Measurements from ENCODE around the gene SLC1A5. TPM values are rescaled to one million over a fixed set of nuclear protein-coding genes. Genes with fewer than 3 reads are reported as not detected.

Gene SLC1A5
- total RNA-seq, 1 donor from 2014 or later: 35.4 TPM

DNA sequence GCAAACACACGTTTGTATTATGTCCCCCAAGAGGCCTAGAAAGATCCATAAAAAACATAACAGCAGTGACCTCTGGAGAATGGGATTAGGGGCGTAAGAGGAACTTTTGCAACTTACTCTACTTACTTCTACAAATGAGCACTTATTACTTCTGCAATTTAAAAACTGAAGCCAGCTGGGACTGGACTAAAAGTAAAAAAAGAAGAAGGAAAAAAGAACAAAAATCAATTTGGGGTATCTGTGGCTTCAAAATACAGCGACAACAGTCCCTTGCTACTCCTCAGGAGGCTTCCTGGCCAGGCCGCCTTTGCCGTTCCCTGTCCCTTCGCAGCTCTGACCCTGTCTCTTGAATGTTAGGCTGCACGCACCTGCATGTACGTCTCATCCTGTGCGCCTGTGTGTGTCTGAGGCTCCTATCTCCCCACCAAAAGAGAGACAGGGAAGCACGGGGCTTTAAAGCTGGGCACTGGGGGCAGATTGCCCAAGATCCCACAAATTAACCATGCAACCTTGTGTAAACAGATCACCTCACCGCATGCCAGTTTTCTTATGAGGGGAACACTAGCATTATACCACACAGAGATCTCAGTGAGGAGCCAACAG, 54.6 kb downstream of the SLC1A5 start:
- Mint-ChIP-seq H3K9me3 (ENCODE audit: unreplicated experiment) (peaks cover 3% of the 10 kb centered on the region), H3K27ac (ENCODE audit: unreplicated experiment) (peak overlapping the region; percentile 3), H3K4me3 (ENCODE audit: unreplicated experiment) (peak overlapping the region; percentile 25), H3K27me3 (ENCODE audit: unreplicated experiment) (peaks cover 16% of the 10 kb centered on the region), H3K4me1 (ENCODE audit: low read depth, unreplicated experiment) (peaks cover 21% of the 10 kb centered on the region), H3K36me3 (ENCODE audit: unreplicated experiment) (no peaks in the 10 kb centered on the region)
- TF ChIP-seq, protein P1, sequence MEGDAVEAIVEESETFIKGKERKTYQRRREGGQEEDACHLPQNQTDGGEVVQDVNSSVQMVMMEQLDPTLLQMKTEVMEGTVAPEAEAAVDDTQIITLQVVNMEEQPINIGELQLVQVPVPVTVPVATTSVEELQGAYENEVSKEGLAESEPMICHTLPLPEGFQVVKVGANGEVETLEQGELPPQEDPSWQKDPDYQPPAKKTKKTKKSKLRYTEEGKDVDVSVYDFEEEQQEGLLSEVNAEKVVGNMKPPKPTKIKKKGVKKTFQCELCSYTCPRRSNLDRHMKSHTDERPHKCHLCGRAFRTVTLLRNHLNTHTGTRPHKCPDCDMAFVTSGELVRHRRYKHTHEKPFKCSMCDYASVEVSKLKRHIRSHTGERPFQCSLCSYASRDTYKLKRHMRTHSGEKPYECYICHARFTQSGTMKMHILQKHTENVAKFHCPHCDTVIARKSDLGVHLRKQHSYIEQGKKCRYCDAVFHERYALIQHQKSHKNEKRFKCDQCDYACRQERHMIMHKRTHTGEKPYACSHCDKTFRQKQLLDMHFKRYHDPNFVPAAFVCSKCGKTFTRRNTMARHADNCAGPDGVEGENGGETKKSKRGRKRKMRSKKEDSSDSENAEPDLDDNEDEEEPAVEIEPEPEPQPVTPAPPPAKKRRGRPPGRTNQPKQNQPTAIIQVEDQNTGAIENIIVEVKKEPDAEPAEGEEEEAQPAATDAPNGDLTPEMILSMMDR (IDR thresholded peaks at IDR 0.05; ENCODE audit: partially characterized antibody, unreplicated experiment): no peak
- DNase-seq: no peak

DNA sequence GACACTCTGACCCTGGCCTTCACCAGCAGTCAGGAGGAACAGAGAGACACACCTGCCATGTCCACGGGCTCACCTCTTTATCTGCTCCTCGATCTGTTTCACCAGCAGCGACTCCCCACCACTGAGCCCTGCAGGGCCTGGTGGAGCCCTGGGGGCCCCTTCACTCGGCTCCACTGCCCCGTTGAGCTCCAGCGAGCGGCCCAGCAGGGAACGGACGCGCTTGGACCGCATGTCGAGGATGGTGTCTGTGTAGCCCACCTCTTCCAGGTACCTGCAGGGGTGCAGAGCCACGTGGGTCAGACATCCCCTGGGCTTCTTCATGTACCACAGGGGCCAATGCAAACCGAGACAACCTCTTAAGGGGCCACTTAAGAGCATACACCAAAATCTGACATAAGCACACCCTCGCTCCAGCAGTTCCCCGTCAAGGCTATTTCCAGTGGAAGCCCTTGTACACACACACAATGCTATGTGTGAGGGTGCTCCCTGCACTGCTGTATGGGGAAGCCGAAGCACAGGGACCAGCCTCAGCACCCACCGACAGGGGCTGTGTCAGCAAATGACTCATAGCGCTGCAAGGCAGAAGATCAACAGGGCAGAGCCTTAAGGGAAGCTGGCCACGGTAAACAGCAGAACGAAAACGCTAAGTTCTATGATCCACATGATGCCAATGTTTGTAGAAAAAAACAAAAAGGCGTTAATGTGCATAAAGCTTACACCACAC, 55.3 kb downstream of the SLC1A5 start:
- Mint-ChIP-seq H3K27ac (ENCODE audit: unreplicated experiment) (no peak overlapping the region), H3K4me1 (ENCODE audit: low read depth, unreplicated experiment) (peaks cover 25% of the 10 kb centered on the region), H3K27me3 (ENCODE audit: unreplicated experiment) (peaks cover 16% of the 10 kb centered on the region), H3K36me3 (ENCODE audit: unreplicated experiment) (no peaks in the 10 kb centered on the region), H3K4me3 (ENCODE audit: unreplicated experiment) (no peak overlapping the region), H3K9me3 (ENCODE audit: unreplicated experiment) (peaks cover 3% of the 10 kb centered on the region)
- TF ChIP-seq, protein P1 (IDR thresholded peaks at IDR 0.05; ENCODE audit: partially characterized antibody, unreplicated experiment): no peak
- DNase-seq: no peak

DNA sequence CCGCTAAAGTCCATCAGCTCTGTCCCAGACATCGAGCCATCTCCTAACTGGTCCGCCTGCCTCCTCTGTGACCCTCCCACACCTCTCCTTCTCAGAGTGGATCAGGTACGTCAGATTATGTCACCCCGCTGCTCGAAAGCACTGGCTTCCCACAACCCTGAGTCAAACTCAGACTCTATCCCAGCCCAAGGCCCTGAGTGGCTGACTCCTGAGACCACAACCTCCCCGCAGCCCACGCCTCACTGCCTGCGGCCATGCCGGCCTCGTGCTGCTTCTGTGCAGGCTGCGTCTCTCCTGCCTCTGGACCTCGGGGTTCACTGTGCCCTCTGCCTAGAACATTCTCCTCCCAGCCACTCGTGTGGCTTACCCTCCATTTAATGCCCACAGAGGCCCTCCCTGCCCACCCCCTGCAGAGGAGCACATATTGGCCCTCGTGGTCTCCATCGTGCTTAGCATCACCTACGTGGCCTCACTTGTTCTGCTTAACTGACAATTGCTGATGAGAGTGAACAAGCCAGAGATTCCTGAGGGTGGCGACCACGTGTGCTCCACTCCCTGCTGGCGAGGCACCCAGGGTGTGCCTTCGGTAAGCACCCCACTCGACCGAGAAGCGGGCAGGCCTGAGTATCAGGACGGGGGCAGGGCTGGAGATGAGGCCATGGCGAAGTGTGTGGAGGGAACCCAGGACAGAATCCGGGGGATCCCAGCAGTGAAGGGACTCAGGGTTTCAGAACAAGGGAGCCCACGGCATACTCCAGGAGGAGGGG, 56.0 kb downstream of the SLC1A5 start:
- H3K4me1 Mint-ChIP-seq (ENCODE audit: low read depth, unreplicated experiment): peaks cover 25% of the 10 kb centered on the region
- H3K27me3 Mint-ChIP-seq (ENCODE audit: unreplicated experiment): peaks cover 16% of the 10 kb centered on the region
- peaks cover 5% of the 10 kb centered on the region for H3K9me3 Mint-ChIP-seq (ENCODE audit: unreplicated experiment)
- no peak for DNase-seq
- TF ChIP-seq, protein P1 (IDR thresholded peaks at IDR 0.05; ENCODE audit: partially characterized antibody, unreplicated experiment): no peak
- peak overlapping the region; percentile 67 for H3K4me3 Mint-ChIP-seq (ENCODE audit: unreplicated experiment)
- H3K36me3 Mint-ChIP-seq (ENCODE audit: unreplicated experiment): no peaks in the 10 kb centered on the region
- H3K27ac Mint-ChIP-seq (ENCODE audit: unreplicated experiment): peak overlapping the region; percentile 23

DNA sequence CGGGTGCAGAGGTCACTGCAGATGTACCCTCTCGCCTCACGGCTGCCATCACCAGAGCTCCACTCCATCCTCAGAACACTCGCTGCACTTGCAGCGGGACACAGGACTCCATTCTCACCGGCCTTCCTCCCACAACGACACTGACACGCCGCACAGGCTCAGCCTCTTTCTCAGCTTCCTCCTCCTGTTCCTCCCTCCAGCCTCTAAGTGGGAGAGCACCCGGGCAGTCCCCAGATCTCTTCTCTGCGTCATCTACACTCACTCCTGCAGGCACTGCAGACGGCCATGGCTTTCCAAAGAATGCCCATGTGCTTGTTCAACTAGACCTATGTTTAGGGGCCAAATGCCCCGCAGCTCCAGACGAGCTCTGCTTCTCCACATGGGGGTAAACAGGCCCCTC, 56.8 kb downstream of the SLC1A5 start:
- no peak for DNase-seq
- no peaks in the 10 kb centered on the region for H3K36me3 Mint-ChIP-seq (ENCODE audit: unreplicated experiment)
- H3K27me3 Mint-ChIP-seq (ENCODE audit: unreplicated experiment): peaks cover 19% of the 10 kb centered on the region
- H3K4me3 Mint-ChIP-seq (ENCODE audit: unreplicated experiment): peak overlapping the region; percentile 67
- peak overlapping the region; percentile 23 for H3K27ac Mint-ChIP-seq (ENCODE audit: unreplicated experiment)
- peaks cover 8% of the 10 kb centered on the region for H3K9me3 Mint-ChIP-seq (ENCODE audit: unreplicated experiment)
- TF ChIP-seq, protein P1 (IDR thresholded peaks at IDR 0.05; ENCODE audit: partially characterized antibody, unreplicated experiment): no peak
- H3K4me1 Mint-ChIP-seq (ENCODE audit: low read depth, unreplicated experiment): peaks cover 29% of the 10 kb centered on the region

All from glutamatergic neuron (in vitro differentiated cells).